Fibroblast of villous mesenchyme (primary cell): ENCODE results near the gene MACROD2. TPM values are rescaled to one million over a fixed set of nuclear protein-coding genes. Genes with fewer than 3 reads are reported as not detected.
"Not testable (repeated sequence)": the region's sequence is repeated elsewhere in the genome, so short reads cannot be mapped to it uniquely, and the experiment has no call there.

Experiments
- DNase-seq: peaks from one replicate; pipeline ENCODE4 v3.0.0-alpha.2; 2010; ENCODE audit warnings: low read depth
- H3K4me3 ChIP-seq: 2 replicates; pipeline ENCODE4 v1.5.1; 2011; ENCODE audit warnings: low read depth, mild to moderate bottlenecking, low read length
- CTCF ChIP-seq: IDR thresholded peaks from 2 replicates; pipeline ENCODE4 v1.5.1; 2012; ENCODE audit warnings: low read depth, mild to moderate bottlenecking, low read length; ENCODE audit not compliant: insufficient read depth
- total RNA-seq: library from RNA; depleted of rRNA; stranded (reverse); fragments of >200 nt; gene quantifications from 2 replicates; pipeline ENCODE4 v1.2.3, GENCODE V29; 2012

MACROD2 gene
- total RNA-seq, 1 donor = 1.7 TPM

GRCh38 chr20:14210146-14210545, 214.8 kb downstream of the MACROD2 start:
- H3K4me3 ChIP-seq = no peak overlapping the region
- DNase-seq = no peak
- no peak for TF ChIP-seq CTCF

GRCh38 chr20:14214046-14214445, 218.7 kb downstream of the MACROD2 start:
- TF ChIP-seq CTCF = no peak
- peak; percentile 22 for DNase-seq

GRCh38 chr20:14215880-14216279, 220.6 kb downstream of the MACROD2 start:
- not testable (repeated sequence) for DNase-seq, H3K4me3 ChIP-seq

More at GRCh38 chr20:14214046-14214445, 218.7 kb downstream of the MACROD2 start:
- no peak overlapping the region for H3K4me3 ChIP-seq

- DNase-seq = no peak
- H3K4me3 ChIP-seq = no peak overlapping the region
- no peak for TF ChIP-seq CTCF
Observed at GRCh38 chr20:14219801-14220461, 224.6 kb downstream of the MACROD2 start.

- no peak overlapping the region for H3K4me3 ChIP-seq
- TF ChIP-seq CTCF = no peak
- no peak for DNase-seq
Observed at GRCh38 chr20:14220986-14221385, 225.7 kb downstream of the MACROD2 start.

- no peak for DNase-seq
- no peak overlapping the region for H3K4me3 ChIP-seq
- no peak for TF ChIP-seq CTCF
Observed at GRCh38 chr20:14223806-14224205, 228.5 kb downstream of the MACROD2 start.

- DNase-seq = not testable (repeated sequence)
- H3K4me3 ChIP-seq = peak overlapping the region; percentile 37
Observed at GRCh38 chr20:14226051-14227049, 231.0 kb downstream of the MACROD2 start.

- TF ChIP-seq CTCF = no peak
- H3K4me3 ChIP-seq = no peak overlapping the region
- no peak for DNase-seq
Observed at GRCh38 chr20:14232650-14233049, 237.3 kb downstream of the MACROD2 start.
